ENCODE results near the gene GPR37L1.
"Not testable (repeated sequence)": the region's sequence is repeated elsewhere in the genome, so short reads cannot be mapped to it uniquely, and the experiment has no call there.

Gene GPR37L1

DNA sequence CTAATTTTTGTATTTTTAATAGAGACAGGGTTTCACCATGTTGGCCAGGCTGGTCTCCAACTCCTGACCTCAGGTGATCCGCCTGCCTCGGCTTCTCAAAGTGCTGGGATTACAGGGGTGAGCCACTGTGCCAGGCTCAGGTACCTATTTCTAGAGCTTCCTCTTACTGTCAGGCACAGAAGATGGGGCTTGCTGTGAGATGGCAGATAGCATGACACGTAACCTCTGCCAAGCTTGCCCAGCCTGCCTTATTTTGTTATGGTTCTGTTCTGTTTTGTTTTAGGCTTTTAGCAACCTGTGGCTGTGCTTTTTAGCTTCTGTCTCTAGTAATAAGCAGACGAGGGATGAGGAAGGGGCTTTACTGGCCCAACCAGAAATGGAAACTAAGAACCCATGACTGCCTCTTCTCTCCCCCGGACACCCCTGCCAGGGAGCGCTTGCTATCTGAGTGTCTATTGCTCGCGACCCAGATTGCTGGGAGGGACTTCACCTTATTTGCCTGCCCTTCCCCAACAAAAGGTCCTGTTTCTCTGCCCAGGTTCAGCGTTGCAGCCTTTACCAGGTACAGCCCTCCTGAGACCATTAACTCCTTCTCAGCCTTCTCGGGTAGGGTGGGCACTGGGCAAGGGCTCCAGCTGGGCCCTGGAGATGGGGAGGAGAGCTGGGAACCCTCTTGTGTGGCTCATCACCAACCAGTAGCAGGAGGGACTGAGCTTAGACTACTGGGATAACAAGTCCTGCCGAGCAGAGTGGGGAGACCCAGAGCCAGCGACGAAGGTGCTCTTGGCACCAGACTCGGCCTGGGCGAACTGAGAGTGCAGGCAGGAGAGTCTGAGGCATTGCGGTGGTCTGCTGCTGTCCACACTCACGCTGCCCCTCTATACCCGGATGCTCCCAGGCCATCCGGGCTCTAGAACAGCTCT is 57.4 kb downstream of the GPR37L1 start:
- H3K4me3 ChIP-seq (ENCODE audit: low read depth, low read length) = no peak overlapping the region
- TF ChIP-seq, protein P1, sequence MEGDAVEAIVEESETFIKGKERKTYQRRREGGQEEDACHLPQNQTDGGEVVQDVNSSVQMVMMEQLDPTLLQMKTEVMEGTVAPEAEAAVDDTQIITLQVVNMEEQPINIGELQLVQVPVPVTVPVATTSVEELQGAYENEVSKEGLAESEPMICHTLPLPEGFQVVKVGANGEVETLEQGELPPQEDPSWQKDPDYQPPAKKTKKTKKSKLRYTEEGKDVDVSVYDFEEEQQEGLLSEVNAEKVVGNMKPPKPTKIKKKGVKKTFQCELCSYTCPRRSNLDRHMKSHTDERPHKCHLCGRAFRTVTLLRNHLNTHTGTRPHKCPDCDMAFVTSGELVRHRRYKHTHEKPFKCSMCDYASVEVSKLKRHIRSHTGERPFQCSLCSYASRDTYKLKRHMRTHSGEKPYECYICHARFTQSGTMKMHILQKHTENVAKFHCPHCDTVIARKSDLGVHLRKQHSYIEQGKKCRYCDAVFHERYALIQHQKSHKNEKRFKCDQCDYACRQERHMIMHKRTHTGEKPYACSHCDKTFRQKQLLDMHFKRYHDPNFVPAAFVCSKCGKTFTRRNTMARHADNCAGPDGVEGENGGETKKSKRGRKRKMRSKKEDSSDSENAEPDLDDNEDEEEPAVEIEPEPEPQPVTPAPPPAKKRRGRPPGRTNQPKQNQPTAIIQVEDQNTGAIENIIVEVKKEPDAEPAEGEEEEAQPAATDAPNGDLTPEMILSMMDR (IDR thresholded peaks at IDR 0.05; ENCODE audit: low read depth, low read length) = no peak

DNA sequence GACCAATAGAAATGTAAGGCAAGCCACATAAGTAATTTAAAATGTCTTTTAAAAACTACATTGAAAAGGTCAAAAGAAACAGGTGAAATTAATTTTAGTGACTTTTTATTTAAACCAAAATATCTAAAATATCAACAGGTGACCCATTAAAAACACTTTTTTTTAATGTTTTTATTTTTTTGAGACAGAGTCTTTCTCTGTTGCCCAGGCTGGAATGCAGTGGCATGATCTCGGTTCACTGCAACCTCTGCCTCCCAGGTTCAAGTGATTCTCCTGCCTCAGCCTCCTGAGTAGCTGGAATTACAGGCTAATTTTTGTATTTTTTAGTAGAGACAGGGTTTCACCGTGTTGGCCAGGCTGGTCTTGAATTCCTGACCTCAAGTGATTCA is 58.0 kb downstream of the GPR37L1 start:
- H3K4me3 ChIP-seq (ENCODE audit: low read depth, low read length) = not testable (repeated sequence)

GRCh38 chr1:202181586-202181985 is 58.9 kb downstream of the GPR37L1 start:
- TF ChIP-seq, protein P1 (IDR thresholded peaks at IDR 0.05; ENCODE audit: low read depth, low read length) = no peak
- H3K4me3 ChIP-seq (ENCODE audit: low read depth, low read length) = no peak overlapping the region

GRCh38 chr1:202182040-202182877 is 59.5 kb downstream of the GPR37L1 start:
- H3K4me3 ChIP-seq (ENCODE audit: low read depth, low read length) = no peak overlapping the region

More at GRCh38 chr1:202182040-202182877, 59.5 kb downstream of the GPR37L1 start:
- TF ChIP-seq, protein P1 (IDR thresholded peaks at IDR 0.05; ENCODE audit: low read depth, low read length) = no peak

Measured in WI38 (cell line).